D721Med (cell line): Measurements from ENCODE around the gene XAGE3.
"Not testable (repeated sequence)": the region's sequence is repeated elsewhere in the genome, so short reads cannot be mapped to it uniquely, and the experiment has no call there.

Experiments
- DNase-seq: peaks from one replicate; pipeline ENCODE4 v3.0.0; 2011; ENCODE audit warnings: low spot score; ENCODE audit not compliant: insufficient read length
- FAIRE-seq: peaks from 2 replicates; lab custom pipeline; 2011; peaks lifted over from hg19 to GRCh38; lab: Jason Lieb, UNC
- TF ChIP-seq, protein P1 (sequence below): IDR thresholded peaks from 2 replicates; pipeline ENCODE4 v1.5.1; 2012; ENCODE audit warnings: mild to moderate bottlenecking, control low read depth; ENCODE audit not compliant: insufficient read depth; ENCODE audit errors: missing control alignments

The XAGE3 gene

DNA sequence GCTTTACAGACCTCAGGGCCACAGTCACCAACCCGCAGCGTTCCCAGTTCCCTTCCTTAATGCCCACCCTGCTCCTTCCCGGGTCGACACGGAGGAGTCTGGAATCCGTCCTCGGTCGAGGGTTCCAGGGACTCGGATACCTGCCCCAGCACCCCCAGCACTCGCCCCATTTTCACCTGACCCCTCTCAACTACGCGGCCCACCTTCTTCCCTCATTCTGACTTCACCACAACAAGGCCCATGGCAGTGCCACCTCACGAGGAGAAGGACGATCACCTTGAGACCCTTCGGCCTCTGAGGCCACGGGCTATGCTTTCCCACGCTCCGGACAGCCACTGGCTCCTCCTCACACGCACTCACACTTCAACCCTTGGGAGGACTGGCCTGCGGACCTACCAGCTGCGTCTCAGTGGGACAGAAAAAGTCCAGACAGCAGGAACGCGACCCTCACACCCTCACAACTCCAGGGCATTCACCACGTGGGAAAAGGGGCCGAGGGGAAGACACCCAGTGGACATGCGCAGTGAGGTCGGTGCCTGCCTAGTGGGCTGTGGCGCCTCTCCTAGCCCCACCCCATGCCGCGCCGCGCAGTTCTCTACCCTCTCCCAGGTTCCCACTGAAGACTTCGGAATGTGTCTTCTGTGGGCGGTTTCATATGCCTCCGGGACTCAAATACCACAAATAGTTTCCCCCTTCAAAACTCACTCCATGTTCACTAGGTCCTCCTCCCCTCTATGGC is at the start of gene XAGE3:
Gene XAGE3 (minus strand): TSS at position 474 of the 739 bp plus-strand sequence. CDS start 950 bp downstream, outside the sequence.
- DNase-seq (no peak), FAIRE-seq (no peak)
- TF ChIP-seq, protein P1, sequence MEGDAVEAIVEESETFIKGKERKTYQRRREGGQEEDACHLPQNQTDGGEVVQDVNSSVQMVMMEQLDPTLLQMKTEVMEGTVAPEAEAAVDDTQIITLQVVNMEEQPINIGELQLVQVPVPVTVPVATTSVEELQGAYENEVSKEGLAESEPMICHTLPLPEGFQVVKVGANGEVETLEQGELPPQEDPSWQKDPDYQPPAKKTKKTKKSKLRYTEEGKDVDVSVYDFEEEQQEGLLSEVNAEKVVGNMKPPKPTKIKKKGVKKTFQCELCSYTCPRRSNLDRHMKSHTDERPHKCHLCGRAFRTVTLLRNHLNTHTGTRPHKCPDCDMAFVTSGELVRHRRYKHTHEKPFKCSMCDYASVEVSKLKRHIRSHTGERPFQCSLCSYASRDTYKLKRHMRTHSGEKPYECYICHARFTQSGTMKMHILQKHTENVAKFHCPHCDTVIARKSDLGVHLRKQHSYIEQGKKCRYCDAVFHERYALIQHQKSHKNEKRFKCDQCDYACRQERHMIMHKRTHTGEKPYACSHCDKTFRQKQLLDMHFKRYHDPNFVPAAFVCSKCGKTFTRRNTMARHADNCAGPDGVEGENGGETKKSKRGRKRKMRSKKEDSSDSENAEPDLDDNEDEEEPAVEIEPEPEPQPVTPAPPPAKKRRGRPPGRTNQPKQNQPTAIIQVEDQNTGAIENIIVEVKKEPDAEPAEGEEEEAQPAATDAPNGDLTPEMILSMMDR = no peak

GRCh38 chrX:52914704-52915103 is 46.8 kb upstream of the XAGE3 start:
- FAIRE-seq, DNase-seq: not testable (repeated sequence)

DNA sequence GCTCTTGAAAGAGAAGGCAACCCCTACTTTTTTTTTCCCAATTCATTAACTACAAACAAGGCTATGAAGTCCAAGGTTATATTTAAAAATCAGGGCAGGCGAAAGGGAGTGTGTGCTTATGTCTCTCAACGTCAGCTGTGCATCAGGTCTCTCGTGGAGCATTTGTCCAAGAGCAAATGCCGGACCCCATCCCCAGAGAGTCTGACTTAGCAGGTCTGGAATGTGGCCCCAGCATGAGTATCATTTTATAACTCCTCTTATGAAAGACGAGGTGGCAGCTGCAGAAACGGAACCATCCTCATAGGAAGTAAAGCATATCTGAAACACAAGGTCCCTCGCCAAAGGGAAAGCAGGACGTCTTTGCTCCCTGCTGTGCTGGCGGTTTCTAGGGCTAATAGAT is 45.8 kb upstream of the XAGE3 start:
- DNase-seq, FAIRE-seq: not testable (repeated sequence)

GRCh38 chrX:52909313-52909969 is 41.6 kb upstream of the XAGE3 start:
- not testable (repeated sequence) for DNase-seq, FAIRE-seq

DNA sequence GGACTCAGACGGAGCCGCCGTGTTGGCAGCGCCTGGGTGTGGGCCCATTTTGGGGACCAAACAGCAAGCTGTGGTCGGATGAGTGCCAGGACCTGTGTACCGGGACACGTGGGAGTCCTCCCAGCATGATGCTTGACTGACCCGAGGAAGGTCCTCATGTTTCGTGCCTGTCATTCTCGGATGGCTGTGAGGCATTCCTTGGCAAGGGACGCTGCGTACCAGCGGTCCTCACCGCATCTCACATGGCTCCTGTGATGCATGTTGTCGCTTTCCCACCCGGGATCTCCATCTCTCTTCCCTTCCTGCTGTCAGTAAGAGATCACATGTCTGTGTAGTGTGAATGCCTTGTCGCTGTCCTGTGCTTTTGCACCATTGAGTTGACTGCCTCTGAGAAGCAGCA is 40.0 kb upstream of the XAGE3 start:
- not testable (repeated sequence) for FAIRE-seq, DNase-seq

GRCh38 chrX:52907137-52907536 is 39.3 kb upstream of the XAGE3 start:
- DNase-seq, FAIRE-seq: not testable (repeated sequence)

DNA sequence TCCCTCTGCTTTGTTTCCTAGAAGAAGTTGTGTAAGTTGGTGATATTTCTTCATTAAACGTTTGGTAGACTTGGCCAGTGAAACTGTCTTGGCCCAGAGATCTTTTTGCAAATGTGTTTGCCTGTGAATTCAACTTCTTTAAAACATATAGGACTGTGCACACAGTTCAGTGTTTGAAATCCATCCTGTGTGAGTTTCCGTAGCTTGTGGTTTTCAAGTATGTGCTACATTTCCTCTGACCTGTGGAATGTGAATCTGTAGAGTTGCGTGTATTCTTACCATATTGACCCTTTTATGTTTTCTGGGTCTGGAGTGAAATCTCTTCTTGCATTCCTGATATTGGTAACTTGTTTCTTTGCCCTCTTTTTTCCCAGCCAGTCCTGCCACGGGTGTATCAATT is 38.2 kb upstream of the XAGE3 start:
- not testable (repeated sequence) for DNase-seq, FAIRE-seq

DNA sequence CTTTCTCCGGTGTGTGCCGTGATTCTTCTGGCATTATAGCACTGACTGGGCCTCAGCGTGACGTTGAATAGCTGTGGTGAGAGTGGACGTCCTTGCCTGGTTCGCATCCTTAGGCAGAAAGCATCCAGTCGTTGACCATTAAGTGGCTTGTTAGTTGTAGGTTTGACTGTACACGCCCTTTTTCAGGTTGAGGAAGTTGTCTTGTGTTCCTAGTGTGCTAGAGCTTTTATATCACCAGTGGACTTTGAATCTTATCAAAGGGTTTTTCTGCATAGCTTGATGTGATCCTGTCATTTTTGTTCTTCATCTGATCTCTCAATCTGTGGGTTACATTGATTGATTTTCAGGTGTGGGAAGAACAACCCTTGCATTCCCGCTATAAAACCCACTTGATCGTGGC is 37.6 kb upstream of the XAGE3 start:
- DNase-seq, FAIRE-seq: not testable (repeated sequence)

DNA sequence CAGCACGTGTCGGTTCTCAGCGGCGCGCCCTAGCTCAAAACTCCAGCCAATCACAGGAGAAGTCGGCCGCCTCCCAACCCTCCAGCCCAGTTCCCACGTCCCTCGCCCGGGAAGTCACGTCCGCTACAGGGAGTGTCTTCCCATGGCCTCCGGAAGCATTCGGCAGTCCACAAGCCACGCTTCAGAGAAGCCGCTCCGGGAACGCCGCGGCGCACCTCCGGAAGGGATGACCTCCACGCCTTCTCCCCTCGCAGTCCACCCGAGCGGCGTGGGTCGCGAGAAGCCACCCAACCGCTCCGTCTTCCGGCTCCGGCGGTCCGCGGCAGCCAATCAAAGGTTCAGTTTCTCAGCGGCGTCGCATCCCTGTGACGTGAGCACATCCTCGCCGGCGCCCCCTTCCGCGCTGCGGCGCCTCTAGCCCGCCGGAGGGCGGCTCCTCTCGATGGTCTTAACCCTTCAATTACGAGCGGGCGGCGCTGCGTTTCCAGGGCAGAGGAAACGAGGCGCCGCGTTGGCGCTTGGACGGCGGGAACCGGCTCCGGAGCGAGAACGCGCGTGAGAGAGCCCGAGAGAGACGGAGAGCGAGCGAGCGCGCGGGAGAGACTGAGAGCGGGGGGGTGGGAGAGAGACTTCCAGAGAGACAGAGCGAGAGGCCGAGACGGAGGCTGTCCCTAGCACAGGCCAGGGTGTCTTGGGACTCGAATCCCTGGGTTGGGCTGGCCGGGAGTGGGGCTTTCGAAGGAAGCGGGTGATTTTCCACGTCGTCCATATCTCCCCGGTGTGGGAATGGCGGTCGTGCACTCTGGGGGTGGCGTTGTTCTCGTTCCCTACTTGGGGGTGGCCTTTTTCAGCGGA is 29.2 kb upstream of the XAGE3 start, which contains the start of gene FAM156B:
Gene FAM156B (plus strand): TSS at position 476 of the 855 bp plus-strand sequence. CDS start 9,896 bp downstream, outside the sequence.
- not testable (repeated sequence) for DNase-seq, FAIRE-seq

- FAIRE-seq, DNase-seq: not testable (repeated sequence)
Observed at GRCh38 chrX:52896438-52896837, 28.6 kb upstream of the XAGE3 start.

- not testable (repeated sequence) for DNase-seq, FAIRE-seq
Observed at GRCh38 chrX:52888090-52888489, 20.2 kb upstream of the XAGE3 start.

DNA sequence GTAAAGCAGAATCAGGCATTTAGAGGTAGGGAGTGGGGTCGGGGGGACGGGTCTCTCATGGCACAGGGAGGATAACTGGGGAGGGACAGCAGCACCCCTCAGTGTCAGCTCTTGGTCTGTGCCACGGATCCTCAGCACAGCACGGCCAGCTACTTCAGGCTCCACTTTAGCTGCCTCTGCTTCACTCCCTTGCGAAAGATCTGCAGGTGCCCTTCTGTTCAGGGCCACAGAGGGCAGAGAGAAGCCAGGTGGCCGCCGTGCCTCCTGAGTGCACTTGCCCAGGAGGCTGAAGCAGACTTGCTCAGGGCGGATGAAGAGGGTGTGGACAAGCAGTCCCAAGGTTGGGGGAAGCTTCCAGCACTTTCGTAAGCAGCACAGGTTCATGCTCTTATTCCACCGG is 19.6 kb upstream of the XAGE3 start:
- DNase-seq, FAIRE-seq: not testable (repeated sequence)

DNA sequence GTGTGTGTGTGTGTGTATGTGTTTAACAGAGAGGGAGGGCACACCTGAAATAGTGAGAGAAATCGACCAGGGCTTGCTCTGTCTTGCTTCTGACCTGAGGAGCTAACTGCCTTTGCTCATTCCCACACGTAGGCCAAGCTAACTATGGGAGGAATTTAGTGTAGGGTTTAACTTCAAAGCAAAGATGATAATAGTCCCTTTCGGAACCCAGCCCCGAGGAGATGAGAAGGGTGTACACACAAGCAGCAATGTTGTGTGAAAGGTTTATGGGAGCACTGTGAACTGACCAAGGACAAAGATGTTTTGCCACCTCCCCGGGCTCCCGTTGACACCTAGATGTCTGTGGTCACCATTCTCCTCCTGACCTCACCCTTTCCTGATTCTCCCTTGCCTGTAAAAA is 8.5 kb upstream of the XAGE3 start:
- DNase-seq, FAIRE-seq: not testable (repeated sequence)

GRCh38 chrX:52875436-52875835 is 7.6 kb upstream of the XAGE3 start:
- FAIRE-seq, DNase-seq: not testable (repeated sequence)
